PC-9 (cell line): Measurements from ENCODE around the gene ARHGAP26. TPM values are rescaled to one million over a fixed set of nuclear protein-coding genes. Genes with fewer than 3 reads are reported as not detected.

Experiments used
- BruUV-seq: library from RNA; stranded (reverse); fragments of 400-500 nt; replicated peaks from 2 replicates; lab custom pipeline; 2021; lab: Mats Ljungman, UMichigan
- CTCF ChIA-PET: fragments of 300-600 bp; sonication (Branson Sonifier 250); formaldehyde crosslinking; loops from one replicate; lab custom pipeline; 2022; ENCODE audit warnings: antibody characterized with exemption; lab: Charles Lee
- POLR2A ChIA-PET: fragments of 300-600 bp; sonication (Branson Sonifier 250); formaldehyde crosslinking; loops from one replicate; lab custom pipeline; 2022; ENCODE audit warnings: antibody characterized with exemption; ENCODE audit not compliant: unreplicated experiment; lab: Charles Lee
- DNase-seq, 2 experiments: peaks; one replicate each; pipeline versions ENCODE4 v3.0.0 to v3.0.0-alpha.2; 2015 to 2022; ENCODE audit warnings: mixed read lengths in 1 of 2
- H2AFZ ChIP-seq: fragments of 200-600 bp; sonication (generic); 2 replicates; pipeline ENCODE4 v1.8.1; 2017; ENCODE audit warnings: antibody characterized with exemption
- H3F3A ChIP-seq: fragments of 200-600 bp; sonication (generic); 2 replicates; pipeline ENCODE4 v1.8.1; 2017; ENCODE audit warnings: antibody characterized with exemption, mild to moderate bottlenecking, low read depth; ENCODE audit not compliant: insufficient read depth
- H3K27ac ChIP-seq: fragments of 200-600 bp; sonication (generic); 2 replicates; pipeline ENCODE4 v1.6.1; 2016; ENCODE audit warnings: mixed run types
- H3K27me3 ChIP-seq: fragments of 200-600 bp; sonication (generic); 2 replicates; pipeline ENCODE4 v1.6.1; 2016; ENCODE audit warnings: low read depth, mixed run types; ENCODE audit not compliant: insufficient read depth
- H3K36me3 ChIP-seq: fragments of 200-600 bp; sonication (generic); 2 replicates; pipeline ENCODE4 v1.6.1; 2016; ENCODE audit warnings: low read depth, mixed run types
- H3K4me1 ChIP-seq: fragments of 200-600 bp; sonication (generic); replicated peaks from 2 replicates; pipeline ENCODE4 v1.6.1; 2016; ENCODE audit warnings: mixed run types; ENCODE audit not compliant: insufficient read depth
- H3K4me2 ChIP-seq: fragments of 200-600 bp; sonication (generic); 2 replicates; pipeline ENCODE4 v1.6.1; 2017; ENCODE audit warnings: mixed run types
- H3K4me3 ChIP-seq: fragments of 200-600 bp; sonication (generic); 2 replicates; pipeline ENCODE4 v1.6.1; 2016; ENCODE audit warnings: mixed run types
- H3K79me2 ChIP-seq: fragments of 200-600 bp; sonication (generic); 2 replicates; pipeline ENCODE4 v1.6.1; 2017; ENCODE audit warnings: low read depth, mixed run types
- H3K9me2 ChIP-seq: fragments of 200-600 bp; sonication (generic); 2 replicates; pipeline ENCODE4 v1.8.1; 2017; ENCODE audit warnings: mild to moderate bottlenecking; ENCODE audit not compliant: insufficient read depth
- H3K9me3 ChIP-seq: fragments of 200-600 bp; sonication (generic); 2 replicates; pipeline ENCODE4 v1.8.1; 2016; ENCODE audit warnings: low read depth; ENCODE audit not compliant: insufficient read depth
- H4K20me1 ChIP-seq: fragments of 200-600 bp; sonication (generic); 2 replicates; pipeline ENCODE4 v1.8.1; 2017; ENCODE audit not compliant: insufficient read depth
- EZH2 ChIP-seq: fragments of 200-600 bp; sonication (generic); IDR thresholded peaks from 2 replicates; pipeline ENCODE4 v1.8.0; 2017; ENCODE audit warnings: antibody characterized with exemption, low read depth
- intact Hi-C: fragments of 100-400 bp; cut with micrococcal nuclease; formaldehyde crosslinking; loops from one replicate; pipeline ENCODE4 v1.10.0; 2022; ENCODE audit not compliant: unreplicated experiment
- total RNA-seq: library from RNA; stranded (reverse); gene quantifications from 2 replicates; pipeline ENCODE4 v1.2.3, GENCODE V29; 2021
- TF ChIP-seq, protein P1 (sequence below): fragments of 200-600 bp; sonication (generic); conservative IDR thresholded peaks from 2 replicates; pipeline ENCODE4 v1.6.1; 2017; ENCODE audit warnings: mixed run types, antibody characterized with exemption, mild to moderate bottlenecking, moderate library complexity

Gene ARHGAP26
- total RNA-seq, 1 experiment from 2014 or later = 29.7 TPM

DNA sequence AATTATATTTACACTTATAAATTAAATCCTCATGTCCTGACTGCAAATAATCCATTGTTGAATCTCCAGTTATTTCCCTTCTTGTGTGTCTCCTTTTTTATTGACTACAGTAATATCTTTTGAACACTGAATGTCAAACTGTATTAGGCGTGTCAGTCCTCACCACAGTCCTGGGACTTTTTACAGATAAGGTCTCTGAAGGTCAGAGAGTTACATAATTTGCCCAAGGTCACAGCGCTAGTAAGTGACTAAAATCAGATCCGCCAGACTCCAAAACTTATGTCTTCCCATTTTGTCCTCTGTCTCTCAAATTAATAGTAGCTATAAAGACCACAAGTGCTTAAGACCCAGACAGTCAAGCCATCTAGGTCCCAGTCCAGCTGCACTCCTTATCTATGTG lies 359.0 kb downstream of the ARHGAP26 start:
- Histone ChIP-seq H3K4me1 (no peaks in the 10 kb centered on the region), H2AFZ (no peak overlapping the region), H4K20me1 (no peaks in the 10 kb centered on the region), H3K4me3 (no peak overlapping the region), H3K27me3 (no peaks in the 10 kb centered on the region), H3K79me2 (no peaks in the 10 kb centered on the region), H3K27ac (no peak overlapping the region), H3K9me3 (no peaks in the 10 kb centered on the region), H3K9me2 (no peaks in the 10 kb centered on the region; the same call in 1 of the 2 replicates), H3K4me2 (no peak overlapping the region), H3F3A (no peaks in the 10 kb centered on the region), H3K36me3 (no peaks in the 10 kb centered on the region)
- DNase-seq = no peak
- CTCF ChIA-PET = no interaction called here
- no TSS peak for BruUV-seq
- intact Hi-C loops = no loop called here
- no peak for TF ChIP-seq EZH2
- TF ChIP-seq, protein P1, sequence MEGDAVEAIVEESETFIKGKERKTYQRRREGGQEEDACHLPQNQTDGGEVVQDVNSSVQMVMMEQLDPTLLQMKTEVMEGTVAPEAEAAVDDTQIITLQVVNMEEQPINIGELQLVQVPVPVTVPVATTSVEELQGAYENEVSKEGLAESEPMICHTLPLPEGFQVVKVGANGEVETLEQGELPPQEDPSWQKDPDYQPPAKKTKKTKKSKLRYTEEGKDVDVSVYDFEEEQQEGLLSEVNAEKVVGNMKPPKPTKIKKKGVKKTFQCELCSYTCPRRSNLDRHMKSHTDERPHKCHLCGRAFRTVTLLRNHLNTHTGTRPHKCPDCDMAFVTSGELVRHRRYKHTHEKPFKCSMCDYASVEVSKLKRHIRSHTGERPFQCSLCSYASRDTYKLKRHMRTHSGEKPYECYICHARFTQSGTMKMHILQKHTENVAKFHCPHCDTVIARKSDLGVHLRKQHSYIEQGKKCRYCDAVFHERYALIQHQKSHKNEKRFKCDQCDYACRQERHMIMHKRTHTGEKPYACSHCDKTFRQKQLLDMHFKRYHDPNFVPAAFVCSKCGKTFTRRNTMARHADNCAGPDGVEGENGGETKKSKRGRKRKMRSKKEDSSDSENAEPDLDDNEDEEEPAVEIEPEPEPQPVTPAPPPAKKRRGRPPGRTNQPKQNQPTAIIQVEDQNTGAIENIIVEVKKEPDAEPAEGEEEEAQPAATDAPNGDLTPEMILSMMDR = no peak
- POLR2A ChIA-PET = no interaction called here

DNA sequence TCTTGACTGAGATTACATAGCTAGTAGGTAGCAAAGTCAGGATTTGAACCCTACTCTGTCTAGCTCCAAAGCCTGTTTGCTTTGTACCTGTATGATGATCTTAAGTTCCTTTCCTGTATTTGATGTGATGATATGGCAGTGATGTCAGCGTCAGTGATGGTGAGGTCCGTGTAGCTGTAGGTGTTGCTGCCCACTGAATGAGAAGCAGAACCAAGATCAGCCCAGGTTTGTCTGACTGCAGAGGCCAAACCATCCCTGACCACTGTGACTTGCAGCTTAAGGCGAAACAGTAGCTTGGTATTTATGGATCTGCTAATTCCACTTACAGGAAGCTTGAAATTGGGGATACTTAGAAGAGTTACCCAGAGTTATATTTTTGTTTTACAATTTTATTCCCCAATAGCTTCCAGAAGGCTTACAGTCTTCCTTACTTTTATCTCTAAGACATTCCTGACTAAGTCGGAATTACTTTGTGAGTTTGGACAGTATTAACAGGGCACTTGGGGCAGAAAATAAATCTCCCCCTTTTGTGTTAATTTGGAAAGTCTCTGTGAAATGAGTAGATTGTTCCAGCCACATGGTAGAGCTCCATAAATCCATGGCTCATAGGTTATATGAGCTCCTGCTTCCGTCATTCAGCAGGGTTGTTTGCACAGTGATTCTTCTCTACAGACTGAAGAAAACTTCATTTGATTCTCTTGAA lies 359.9 kb downstream of the ARHGAP26 start:
- ChIA-PET POLR2A (no interaction called here), CTCF (interaction anchor here (0.6 kb wide), 1 partner anchor 24 kb away, joined by 3 read pairs; no protein-coding TSS in a partner anchor)
- Histone ChIP-seq H3K27ac (no peak overlapping the region), H3K4me1 (no peaks in the 10 kb centered on the region), H3K4me2 (no peak overlapping the region), H3K27me3 (no peaks in the 10 kb centered on the region), H3K79me2 (no peaks in the 10 kb centered on the region), H3K9me3 (no peaks in the 10 kb centered on the region), H3K9me2 (no peaks in the 10 kb centered on the region; the same call in 1 of the 2 replicates), H3K36me3 (no peaks in the 10 kb centered on the region), H2AFZ (no peak overlapping the region), H3K4me3 (no peak overlapping the region), H4K20me1 (no peaks in the 10 kb centered on the region), H3F3A (no peaks in the 10 kb centered on the region)
- DNase-seq = no peak
- TF ChIP-seq EZH2 = no peak
- TF ChIP-seq, protein P1 = no peak
- intact Hi-C loops = no loop called here
- no TSS peak for BruUV-seq

DNA sequence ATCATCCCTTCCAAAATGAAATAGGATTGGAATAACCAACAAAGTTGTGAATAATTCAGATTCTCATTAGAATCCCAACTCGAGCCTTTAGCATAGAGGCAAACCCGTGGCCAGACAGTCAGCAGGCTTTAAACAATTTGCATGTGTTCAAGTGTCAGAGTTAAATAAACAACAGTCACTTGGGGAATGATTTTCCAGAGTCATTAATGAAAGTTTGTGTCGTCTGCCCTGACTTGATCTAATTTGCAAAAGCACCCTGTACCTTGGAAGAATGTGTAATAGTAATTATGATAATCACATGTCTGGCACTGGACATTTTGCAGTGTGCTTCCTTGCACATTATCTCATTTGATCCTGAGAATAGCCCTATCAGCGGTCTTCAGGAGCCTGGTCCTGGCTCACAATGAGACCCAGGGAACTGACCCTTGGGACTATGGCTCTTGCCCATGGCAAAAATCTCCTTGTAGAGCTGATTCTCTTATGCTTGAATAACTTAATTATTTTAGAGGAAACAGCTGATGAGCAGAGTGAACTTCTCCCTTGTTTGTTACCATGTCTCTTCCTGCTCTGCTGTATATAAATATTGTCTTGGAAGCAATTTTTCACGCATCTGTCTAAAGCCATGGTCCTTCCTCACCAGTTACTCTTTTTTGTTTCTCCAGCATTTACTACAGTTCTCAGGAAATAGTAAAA lies 360.6 kb downstream of the ARHGAP26 start:
- no peak overlapping the region for H2AFZ ChIP-seq
- H3K79me2 ChIP-seq = no peaks in the 10 kb centered on the region
- H3K4me1 ChIP-seq = no peaks in the 10 kb centered on the region
- BruUV-seq = no TSS peak
- no peaks in the 10 kb centered on the region for H4K20me1 ChIP-seq
- no peaks in the 10 kb centered on the region for H3F3A ChIP-seq
- H3K27ac ChIP-seq = no peak overlapping the region
- H3K9me2 ChIP-seq = no peaks in the 10 kb centered on the region; the same call in 1 of the 2 replicates
- DNase-seq = no peak
- POLR2A ChIA-PET = no interaction called here
- intact Hi-C loops = no loop called here
- H3K36me3 ChIP-seq = no peaks in the 10 kb centered on the region
- CTCF ChIA-PET = interaction anchor here (0.6 kb wide), 1 partner anchor 25 kb away, joined by 3 read pairs; no protein-coding TSS in a partner anchor
- no peak overlapping the region for H3K4me2 ChIP-seq
- no peak overlapping the region for H3K4me3 ChIP-seq
- H3K27me3 ChIP-seq = no peaks in the 10 kb centered on the region
- TF ChIP-seq EZH2 = no peak
- TF ChIP-seq, protein P1 = no peak
- H3K9me3 ChIP-seq = no peaks in the 10 kb centered on the region
